22Rv1 (cell line): ENCODE measurements around the gene AQP1.

Source experiments
- ZFX ChIP-seq: fragments of 450-650 bp; IDR thresholded peaks from 2 replicates; pipeline ENCODE4 v1.6.1; 2017; ENCODE audit warnings: antibody characterized with exemption, borderline replicate concordance
- TF ChIP-seq, protein P1 (sequence below): fragments of 450-650 bp; IDR thresholded peaks from 2 replicates; pipeline ENCODE4 v1.5.1; 2017; ENCODE audit warnings: mild to moderate bottlenecking

DNA sequence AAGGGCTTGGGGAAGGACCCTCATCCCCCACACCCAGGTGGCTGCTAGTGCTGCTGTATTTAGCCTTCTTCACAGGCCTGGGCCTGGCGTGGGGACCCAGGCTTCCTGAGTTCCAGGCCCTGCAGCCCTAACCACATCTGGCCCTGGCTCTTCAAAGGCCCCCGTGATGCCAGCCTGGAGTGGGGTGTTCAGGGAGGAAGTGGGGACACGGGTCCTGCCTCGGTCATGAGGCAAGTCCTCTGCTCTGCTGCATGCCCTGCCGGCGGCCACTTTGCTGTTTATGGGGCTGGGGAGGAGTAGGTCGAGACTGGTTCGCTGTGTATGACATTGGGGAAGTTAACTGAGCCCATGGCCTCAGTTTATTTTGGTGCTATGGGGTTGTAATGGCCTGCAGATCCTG lies 8.5 kb upstream of the AQP1 start:
- TF ChIP-seq, protein P1, sequence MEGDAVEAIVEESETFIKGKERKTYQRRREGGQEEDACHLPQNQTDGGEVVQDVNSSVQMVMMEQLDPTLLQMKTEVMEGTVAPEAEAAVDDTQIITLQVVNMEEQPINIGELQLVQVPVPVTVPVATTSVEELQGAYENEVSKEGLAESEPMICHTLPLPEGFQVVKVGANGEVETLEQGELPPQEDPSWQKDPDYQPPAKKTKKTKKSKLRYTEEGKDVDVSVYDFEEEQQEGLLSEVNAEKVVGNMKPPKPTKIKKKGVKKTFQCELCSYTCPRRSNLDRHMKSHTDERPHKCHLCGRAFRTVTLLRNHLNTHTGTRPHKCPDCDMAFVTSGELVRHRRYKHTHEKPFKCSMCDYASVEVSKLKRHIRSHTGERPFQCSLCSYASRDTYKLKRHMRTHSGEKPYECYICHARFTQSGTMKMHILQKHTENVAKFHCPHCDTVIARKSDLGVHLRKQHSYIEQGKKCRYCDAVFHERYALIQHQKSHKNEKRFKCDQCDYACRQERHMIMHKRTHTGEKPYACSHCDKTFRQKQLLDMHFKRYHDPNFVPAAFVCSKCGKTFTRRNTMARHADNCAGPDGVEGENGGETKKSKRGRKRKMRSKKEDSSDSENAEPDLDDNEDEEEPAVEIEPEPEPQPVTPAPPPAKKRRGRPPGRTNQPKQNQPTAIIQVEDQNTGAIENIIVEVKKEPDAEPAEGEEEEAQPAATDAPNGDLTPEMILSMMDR, result no peak
- TF ChIP-seq ZFX, result no peak
